GM19397 (cell line): Measurements from ENCODE around the gene OR5J2.
"Not testable (repeated sequence)": the region's sequence is repeated elsewhere in the genome, so short reads cannot be mapped to it uniquely, and the experiment has no call there.

Experiments used
- ATAC-seq: cut with Tn5 transposase; IDR thresholded peaks from one replicate; pipeline ENCODE4 v1.9.1; 2021; ENCODE audit warnings: mild to moderate bottlenecking, moderate library complexity; ENCODE audit not compliant: unreplicated experiment

The OR5J2 gene

GRCh38 chr11:56176318-56176717 lies at the start of gene OR5J2:
Gene OR5J2 (plus strand): TSS chr11:56176618. CDS start chr11:56176618, 0 bp downstream.
- ATAC-seq: no peak

GRCh38 chr11:56140151-56140661 lies 36.2 kb upstream of the OR5J2 start, which contains the start of gene OR8J3:
Gene OR8J3 (minus strand): TSS chr11:56140201. CDS start chr11:56137718, 2,483 bp downstream.
- no peak for ATAC-seq

- not testable (repeated sequence) for ATAC-seq
These were observed 32.7 kb upstream of the OR5J2 start for GRCh38 chr11:56143681-56144080.

GRCh38 chr11:56151376-56151775 lies 25.0 kb upstream of the OR5J2 start:
- no peak for ATAC-seq

GRCh38 chr11:56152333-56152732 lies 24.1 kb upstream of the OR5J2 start:
- no peak for ATAC-seq

- ATAC-seq: no peak
These were observed 16.2 kb upstream of the OR5J2 start, which contains the start of gene OR8K5 for GRCh38 chr11:56160217-56160616. Gene OR8K5 (minus strand): TSS chr11:56160317. CDS start chr11:56160317, 0 bp downstream.

- ATAC-seq: no peak
These were observed 12.6 kb upstream of the OR5J2 start for GRCh38 chr11:56163804-56164203.

GRCh38 chr11:56172256-56172830 lies 4.1 kb upstream of the OR5J2 start:
- ATAC-seq: no peak

GRCh38 chr11:56183459-56183858 lies 7.0 kb downstream of the OR5J2 start:
- no peak for ATAC-seq

GRCh38 chr11:56188602-56189001 lies 12.2 kb downstream of the OR5J2 start:
- ATAC-seq: no peak

GRCh38 chr11:56196705-56197104 lies 20.3 kb downstream of the OR5J2 start:
- no peak for ATAC-seq

- no peak for ATAC-seq
These were observed 20.9 kb downstream of the OR5J2 start for GRCh38 chr11:56197367-56197766.

GRCh38 chr11:56207790-56208189 lies 31.4 kb downstream of the OR5J2 start:
- ATAC-seq: no peak

- ATAC-seq: no peak
These were observed 38.1 kb downstream of the OR5J2 start for GRCh38 chr11:56214537-56214936.

GRCh38 chr11:56219735-56220134 lies 43.3 kb downstream of the OR5J2 start:
- ATAC-seq: not testable (repeated sequence)
